WERI-Rb-1 (cell line): ENCODE measurements around the gene TIMM50.

Source experiments
- DNase-seq: peaks from one replicate; pipeline ENCODE4 v3.0.0-alpha.2; 2020
- H3K27ac ChIP-seq: fragments of 250-450 bp; sonication (Bioruptor Pico); 2 replicates; pipeline ENCODE4 v1.5.1; 2020; ENCODE audit warnings: mild to moderate bottlenecking, moderate library complexity
- H3K27me3 ChIP-seq: fragments of 250-450 bp; sonication (Bioruptor Pico); 2 replicates; pipeline ENCODE4 v1.5.1; 2021; ENCODE audit warnings: mild to moderate bottlenecking, low read depth, moderate library complexity; ENCODE audit not compliant: insufficient read depth, severe bottlenecking
- H3K36me3 ChIP-seq: fragments of 250-450 bp; sonication (Bioruptor Pico); 2 replicates; pipeline ENCODE4 v1.5.1; 2020; ENCODE audit warnings: mild to moderate bottlenecking, moderate library complexity
- H3K4me3 ChIP-seq: 2 replicates; pipeline ENCODE4 v1.5.1; 2011; ENCODE audit warnings: low read depth, mild to moderate bottlenecking, control low read depth, low read length
- H3K9me3 ChIP-seq: fragments of 250-450 bp; sonication (Bioruptor Pico); 2 replicates; pipeline ENCODE4 v1.5.1; 2021; ENCODE audit warnings: mild to moderate bottlenecking, moderate library complexity; ENCODE audit not compliant: severe bottlenecking
- CTCF ChIP-seq: IDR thresholded peaks from 2 replicates; pipeline ENCODE4 v1.5.1; 2011; ENCODE audit warnings: low read depth, mild to moderate bottlenecking, control low read depth, inconsistent platforms, low read length

The TIMM50 gene

GRCh38 chr19:39515551-39516191 is 35.0 kb downstream of the TIMM50 start:
- no peaks in the 10 kb centered on the region for H3K9me3 ChIP-seq
- H3K36me3 ChIP-seq, result no peaks in the 10 kb centered on the region; the same call in 1 of the 2 replicates
- H3K4me3 ChIP-seq, result no peak overlapping the region
- H3K27ac ChIP-seq, result no peak overlapping the region
- TF ChIP-seq CTCF, result no peak
- no peaks in the 10 kb centered on the region for H3K27me3 ChIP-seq
- DNase-seq, result no peak

DNA sequence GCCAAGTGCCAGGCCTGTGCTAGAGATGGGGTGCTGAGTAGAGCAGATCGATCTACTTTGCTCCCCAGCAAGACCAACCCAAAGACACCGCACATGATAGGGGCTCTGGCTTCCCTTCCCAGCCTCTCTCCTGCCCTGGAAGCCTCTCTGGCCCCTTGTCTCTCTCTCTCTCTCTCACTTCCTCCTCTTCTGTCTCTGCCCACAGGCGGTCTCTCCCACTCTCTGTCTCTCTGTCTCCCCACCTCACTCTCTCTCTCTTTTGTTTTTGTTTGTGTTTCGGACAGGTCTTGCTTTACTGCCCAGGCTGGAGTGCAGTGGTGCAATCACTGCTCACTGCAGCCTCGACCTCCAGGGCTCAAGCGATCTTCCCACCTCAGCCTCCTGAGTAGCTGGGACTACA is 35.6 kb downstream of the TIMM50 start:
- no peak for DNase-seq
- no peak overlapping the region for H3K27ac ChIP-seq
- no peaks in the 10 kb centered on the region for H3K36me3 ChIP-seq
- H3K27me3 ChIP-seq, result no peaks in the 10 kb centered on the region
- TF ChIP-seq CTCF, result no peak
- no peaks in the 10 kb centered on the region for H3K9me3 ChIP-seq
- no peak overlapping the region for H3K4me3 ChIP-seq

DNA sequence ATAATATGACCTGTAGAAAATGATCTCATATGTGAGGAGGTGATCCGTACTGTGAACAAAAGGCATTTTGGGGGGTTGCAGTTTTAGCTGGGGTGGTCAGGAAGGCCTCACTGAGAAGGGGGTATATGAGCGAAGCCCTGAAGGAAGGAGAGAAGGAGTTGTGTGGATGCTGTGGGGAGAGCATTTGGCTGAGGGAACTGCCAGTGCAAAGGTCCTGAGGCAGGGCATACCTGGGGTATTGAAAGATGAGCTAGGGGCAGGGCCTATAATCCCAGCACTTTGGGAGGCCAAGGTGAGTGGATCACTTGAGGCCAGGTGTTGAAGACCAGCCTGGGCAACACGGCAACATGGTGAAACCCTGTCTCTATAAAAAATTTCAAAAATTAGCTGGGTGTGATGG is 36.8 kb downstream of the TIMM50 start:
- Histone ChIP-seq H3K27me3 (no peaks in the 10 kb centered on the region), H3K9me3 (no peaks in the 10 kb centered on the region), H3K27ac (no peak overlapping the region), H3K4me3 (no peak overlapping the region), H3K36me3 (no peaks in the 10 kb centered on the region)
- DNase-seq, result no peak
- TF ChIP-seq CTCF, result no peak

DNA sequence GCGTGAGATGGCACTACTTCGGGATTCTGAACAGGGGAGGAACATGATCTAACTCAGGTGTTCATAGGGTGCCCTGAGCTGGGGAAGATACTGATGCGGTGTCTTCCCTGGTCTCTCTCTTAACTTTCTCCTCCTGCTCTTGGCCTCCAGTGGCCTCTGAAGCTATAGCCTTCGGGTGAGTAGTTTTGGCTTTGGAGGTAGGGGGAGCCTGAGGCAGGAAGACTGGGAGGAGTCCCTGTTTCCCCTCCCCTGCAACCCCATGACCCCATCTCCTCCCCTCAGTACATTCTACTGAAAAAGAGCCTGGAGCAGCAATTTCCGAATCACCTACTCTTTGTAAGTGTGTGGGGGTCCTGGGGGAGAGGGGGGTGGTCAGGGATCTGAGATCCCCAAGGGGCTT is 37.8 kb downstream of the TIMM50 start:
- no peak for DNase-seq
- H3K4me3 ChIP-seq, result no peak overlapping the region
- no peaks in the 10 kb centered on the region for H3K36me3 ChIP-seq
- no peak for TF ChIP-seq CTCF
- no peaks in the 10 kb centered on the region for H3K27me3 ChIP-seq
- H3K9me3 ChIP-seq, result no peaks in the 10 kb centered on the region
- H3K27ac ChIP-seq, result no peak overlapping the region

- no peak for DNase-seq
- H3K27ac ChIP-seq, result no peak overlapping the region
- H3K36me3 ChIP-seq, result no peaks in the 10 kb centered on the region
- H3K4me3 ChIP-seq, result no peak overlapping the region
- no peaks in the 10 kb centered on the region for H3K9me3 ChIP-seq
- H3K27me3 ChIP-seq, result no peaks in the 10 kb centered on the region
- TF ChIP-seq CTCF, result no peak
Observed at GRCh38 chr19:39518975-39519374, 38.3 kb downstream of the TIMM50 start.
